CD4-positive, alpha-beta T cell treated with Interleukin-4 for 4 hours (primary cell): ENCODE data around the gene KIF26A.
A peak's percentile ranks its signal among the peaks of the same experiment; 100 is the strongest.

Source experiments
- DNase-seq: peaks from one replicate; pipeline ENCODE4 v3.0.0-alpha.2; 2020

KIF26A gene

GRCh38 chr14:104133496-104133895 is 4.9 kb upstream of the KIF26A start:
- DNase-seq, result no peak

- no peak for DNase-seq
Measured at GRCh38 chr14:104134061-104134965, 4.1 kb upstream of the KIF26A start.

GRCh38 chr14:104135121-104135903 is 3.1 kb upstream of the KIF26A start:
- DNase-seq, result no peak

GRCh38 chr14:104135904-104136471 is 2.4 kb upstream of the KIF26A start:
- no peak for DNase-seq

GRCh38 chr14:104136472-104137296 is 1.7 kb upstream of the KIF26A start:
- no peak for DNase-seq

GRCh38 chr14:104137297-104138097 is 890 bp upstream of the KIF26A start:
- DNase-seq, result peak; percentile 30

- DNase-seq, result no peak
Measured at GRCh38 chr14:104138718-104139459, 502 bp downstream of the KIF26A start.

- no peak for DNase-seq
Measured at GRCh38 chr14:104139460-104140212, 1.2 kb downstream of the KIF26A start.

GRCh38 chr14:104140213-104140462 is 1.8 kb downstream of the KIF26A start:
- DNase-seq, result no peak

GRCh38 chr14:104140463-104141331 is 2.3 kb downstream of the KIF26A start:
- DNase-seq, result no peak

GRCh38 chr14:104141621-104142091 is 3.3 kb downstream of the KIF26A start:
- DNase-seq, result no peak

- DNase-seq, result no peak
Measured at GRCh38 chr14:104142136-104142945, 4.0 kb downstream of the KIF26A start.

GRCh38 chr14:104142946-104143470 is 4.6 kb downstream of the KIF26A start:
- DNase-seq, result no peak

GRCh38 chr14:104143521-104144452 is 5.4 kb downstream of the KIF26A start:
- no peak for DNase-seq

- DNase-seq, result no peak
Measured at GRCh38 chr14:104144453-104144790, 6.0 kb downstream of the KIF26A start.

- no peak for DNase-seq
Measured at GRCh38 chr14:104144911-104145825, 6.8 kb downstream of the KIF26A start.
